ENCODE measurements around the gene HIVEP2. TPM values are rescaled to one million over a fixed set of nuclear protein-coding genes. Genes with fewer than 3 reads are reported as not detected.

The HIVEP2 gene
- total and polyA plus RNA-seq, 4 donors: 3.0 to 23.8 (median 11.2) TPM

- Histone ChIP-seq H3K9ac (ENCODE audit: insufficient read depth in 1 of 2, low read length in 2 of 2) (no peak overlapping the region), H3K27me3 (ENCODE audit: control insufficient read depth in 3 of 3, insufficient read depth in 3 of 3, low read length in 2 of 3) (no peaks in the 10 kb centered on the region), H3K36me3 (ENCODE audit: control insufficient read depth in 4 of 4, insufficient read depth in 4 of 4, low read length in 4 of 4) (no peaks in the 10 kb centered on the region), H3K27ac (ENCODE audit: low read depth in 1 of 2, low read length in 1 of 2) (peak overlapping the region in 1 of 2 donors; percentile 49), H3K9me3 (ENCODE audit: control insufficient read depth in 4 of 4, insufficient read depth in 3 of 4, low read length in 3 of 4) (no peaks in the 10 kb centered on the region), H3K4me1 (ENCODE audit: control insufficient read depth in 5 of 5, insufficient read depth in 5 of 5, low read length in 5 of 5) (peaks cover 5 to 23% (median 10%) of the 10 kb centered on the region in 5 donors), H3K4me3 (no peak overlapping the region)
- DNase-seq (no peak), ATAC-seq (ENCODE audit: insufficient read depth, low FRiP score) (no peak)
- WGBS, 2 donors: 51 to 78% methylated on average over 2 of the region's 2 CpGs
- TF ChIP-seq CTCF (IDR thresholded peaks at IDR 0.05; ENCODE audit: control extremely low read depth, extremely low read depth): no peak
Observed at GRCh38 chr6:142851601-142852000, 93.4 kb downstream of the HIVEP2 start.

GRCh38 chr6:142850679-142851423, 94.1 kb downstream of the HIVEP2 start:
- TF ChIP-seq CTCF (IDR thresholded peaks at IDR 0.05; ENCODE audit: control extremely low read depth, extremely low read depth): no peak
- H3K4me1 ChIP-seq (ENCODE audit: control insufficient read depth in 5 of 5, insufficient read depth in 5 of 5, low read length in 5 of 5): peaks cover 10 to 30% (median 14%) of the 10 kb centered on the region in 5 donors
- H3K36me3 ChIP-seq (ENCODE audit: control insufficient read depth in 4 of 4, insufficient read depth in 4 of 4, low read length in 4 of 4): no peaks in the 10 kb centered on the region
- H3K9me3 ChIP-seq (ENCODE audit: control insufficient read depth in 4 of 4, insufficient read depth in 3 of 4, low read length in 3 of 4): no peaks in the 10 kb centered on the region
- ATAC-seq (ENCODE audit: insufficient read depth, low FRiP score) (no peak), DNase-seq (no peak)
- no peak overlapping the region for H3K9ac ChIP-seq (ENCODE audit: insufficient read depth in 1 of 2, low read length in 2 of 2)
- H3K27ac ChIP-seq (ENCODE audit: low read depth in 1 of 2, low read length in 1 of 2): no peak overlapping the region
- no peak overlapping the region for H3K4me3 ChIP-seq
- H3K27me3 ChIP-seq (ENCODE audit: control insufficient read depth in 3 of 3, insufficient read depth in 3 of 3, low read length in 2 of 3): no peaks in the 10 kb centered on the region
- 76 to 90% methylated on average over 3 of the region's 3 CpGs for WGBS, 2 donors

GRCh38 chr6:142848976-142849375, 96.0 kb downstream of the HIVEP2 start:
- H3K4me1 ChIP-seq (ENCODE audit: control insufficient read depth in 5 of 5, insufficient read depth in 5 of 5, low read length in 5 of 5): peaks cover 14 to 49% (median 24%) of the 10 kb centered on the region in 5 donors
- TF ChIP-seq CTCF (IDR thresholded peaks at IDR 0.05; ENCODE audit: control extremely low read depth, extremely low read depth): no peak
- no peak for ATAC-seq (ENCODE audit: insufficient read depth, low FRiP score)

More at GRCh38 chr6:142848976-142849375, 96.0 kb downstream of the HIVEP2 start:
- no peak for DNase-seq
- Histone ChIP-seq H3K9me3 (ENCODE audit: control insufficient read depth in 4 of 4, insufficient read depth in 3 of 4, low read length in 3 of 4) (no peaks in the 10 kb centered on the region), H3K27ac (ENCODE audit: low read depth in 1 of 2, low read length in 1 of 2) (no peak overlapping the region), H3K4me3 (no peak overlapping the region), H3K9ac (ENCODE audit: insufficient read depth in 1 of 2, low read length in 2 of 2) (no peak overlapping the region), H3K27me3 (ENCODE audit: control insufficient read depth in 3 of 3, insufficient read depth in 3 of 3, low read length in 2 of 3) (no peaks in the 10 kb centered on the region), H3K36me3 (ENCODE audit: control insufficient read depth in 4 of 4, insufficient read depth in 4 of 4, low read length in 4 of 4) (no peaks in the 10 kb centered on the region)
- WGBS, 2 donors: 47 to 77% methylated on average over 3 of the region's 3 CpGs

All from lung (tissue), 12 donors.